GM23338 (cell line): ENCODE data around the gene SF3A1. TPM values are rescaled to one million over a fixed set of nuclear protein-coding genes. Genes with fewer than 3 reads are reported as not detected.

Experiments used
- ATAC-seq: fragments of 200-7000 bp; cut with Tn5 transposase; 3 replicates; pipeline ENCODE4 v1.9.1; 2020
- DNase-seq: peaks from one replicate; pipeline ENCODE4 v3.0.0-alpha.2; 2015; ENCODE audit warnings: low spot score
- H2AFZ ChIP-seq: fragments of 200-600 bp; sonication (generic); 2 replicates; pipeline ENCODE4 v1.8.0; 2016; ENCODE audit warnings: antibody characterized with exemption, mild to moderate bottlenecking, moderate library complexity
- H3F3A ChIP-seq: fragments of 200-600 bp; sonication (generic); replicated peaks from 2 replicates; pipeline ENCODE4 v1.8.0; 2017; ENCODE audit warnings: antibody characterized with exemption, mixed run types, low read depth
- H3K27ac ChIP-seq: fragments of 200-600 bp; sonication (generic); 2 replicates; pipeline ENCODE4 v1.6.1; 2016; ENCODE audit warnings: low read depth
- H3K27me3 ChIP-seq: fragments of 200-600 bp; sonication (generic); 2 replicates; pipeline ENCODE4 v1.8.0; 2016; ENCODE audit warnings: mild to moderate bottlenecking, mixed run types, moderate library complexity; ENCODE audit not compliant: insufficient read depth
- H3K36me3 ChIP-seq: fragments of 200-600 bp; sonication (generic); 2 replicates; pipeline ENCODE4 v1.8.0; 2016; ENCODE audit warnings: mild to moderate bottlenecking; ENCODE audit not compliant: insufficient read depth
- H3K4me1 ChIP-seq: fragments of 200-600 bp; sonication (generic); 2 replicates; pipeline ENCODE4 v1.8.0; 2016; ENCODE audit warnings: mild to moderate bottlenecking, moderate library complexity; ENCODE audit not compliant: insufficient read depth
- H3K4me2 ChIP-seq: fragments of 200-600 bp; sonication (generic); 2 replicates; pipeline ENCODE4 v1.7.1; 2017; ENCODE audit warnings: mixed run types
- H3K4me3 ChIP-seq: fragments of 200-600 bp; sonication (generic); 2 replicates; pipeline ENCODE4 v1.6.1; 2016; ENCODE audit warnings: mixed run types
- H3K79me2 ChIP-seq: fragments of 200-600 bp; sonication (generic); replicated peaks from 2 replicates; pipeline ENCODE4 v1.8.0; 2017; ENCODE audit warnings: mild to moderate bottlenecking; ENCODE audit not compliant: insufficient read depth
- H3K9me2 ChIP-seq: fragments of 200-600 bp; sonication (generic); 2 replicates; pipeline ENCODE4 v1.8.0; 2017; ENCODE audit not compliant: insufficient read depth
- H4K20me1 ChIP-seq: fragments of 200-600 bp; sonication (generic); replicated peaks from 2 replicates; pipeline ENCODE4 v1.8.0; 2017; ENCODE audit warnings: mild to moderate bottlenecking; ENCODE audit not compliant: insufficient read depth
- H3K27ac Mint-ChIP-seq: 2 replicates; pipeline ENCODE4 v1.8.0; 2020; ENCODE audit warnings: inconsistent platforms, mild to moderate bottlenecking, moderate library complexity, mixed read lengths
- H3K27me3 Mint-ChIP-seq: 3 replicates; pipeline ENCODE4 v1.8.0; 2022; ENCODE audit warnings: low read depth, mild to moderate bottlenecking, moderate library complexity, mixed read lengths, inconsistent platforms; ENCODE audit not compliant: insufficient read depth, poor library complexity
- H3K36me3 Mint-ChIP-seq: 3 replicates; pipeline ENCODE4 v1.8.0; 2021; ENCODE audit warnings: low read depth, mild to moderate bottlenecking, inconsistent platforms, moderate library complexity, mixed read lengths
- H3K4me1 Mint-ChIP-seq: 3 replicates; pipeline ENCODE4 v1.8.0; 2020; ENCODE audit warnings: mild to moderate bottlenecking, inconsistent platforms, mixed read lengths
- H3K4me3 Mint-ChIP-seq: 3 replicates; pipeline ENCODE4 v1.8.0; 2021; ENCODE audit warnings: moderate library complexity, mild to moderate bottlenecking, inconsistent platforms, mixed read lengths
- H3K9me3 Mint-ChIP-seq: 3 replicates; pipeline ENCODE4 v1.8.0; 2020; ENCODE audit warnings: moderate library complexity, mild to moderate bottlenecking, inconsistent platforms, mixed read lengths
- CREB1 ChIP-seq: fragments of 250-450 bp; sonication (Bioruptor Pico); IDR thresholded peaks from 2 replicates; pipeline ENCODE4 v1.5.0; 2020; ENCODE audit warnings: low read depth, mild to moderate bottlenecking, moderate library complexity
- ETS1 ChIP-seq: IDR thresholded peaks from 2 replicates; pipeline ENCODE4 v1.6.1; 2016; ENCODE audit warnings: antibody characterized with exemption
- EZH2 ChIP-seq: fragments of 200-600 bp; sonication (generic); IDR thresholded peaks from one replicate; pipeline ENCODE4 v1.8.0; 2017; ENCODE audit warnings: antibody characterized with exemption, mild to moderate bottlenecking, low read depth; ENCODE audit not compliant: unreplicated experiment
- EZH2phosphoT487 ChIP-seq: fragments of 200-600 bp; sonication (generic); IDR thresholded peaks from one replicate; pipeline ENCODE4 v1.8.1; 2018; ENCODE audit warnings: antibody characterized with exemption; ENCODE audit not compliant: unreplicated experiment
- NANOG ChIP-seq: IDR thresholded peaks from 2 replicates; pipeline ENCODE4 v1.6.1; 2016; ENCODE audit warnings: antibody characterized with exemption, borderline replicate concordance
- POLR2AphosphoS5 ChIP-seq: IDR thresholded peaks from 2 replicates; pipeline ENCODE4 v1.6.1; 2016; ENCODE audit warnings: antibody characterized with exemption, low read depth
- REST ChIP-seq: IDR thresholded peaks from one replicate; pipeline ENCODE4 v1.6.1; 2018; ENCODE audit warnings: antibody characterized with exemption; ENCODE audit not compliant: unreplicated experiment
- ZNF331 ChIP-seq: fragments of 250-450 bp; sonication (Bioruptor Pico); IDR thresholded peaks from 2 replicates; pipeline ENCODE4 v1.5.0; 2020; ENCODE audit warnings: low read depth, mild to moderate bottlenecking, moderate library complexity
- ZNF462 ChIP-seq: fragments of 250-450 bp; sonication (Bioruptor Pico); IDR thresholded peaks from 2 replicates; pipeline ENCODE4 v1.5.0; 2020; ENCODE audit warnings: mild to moderate bottlenecking, moderate library complexity
- polyA plus RNA-seq: library from polyadenylated mRNA; unstranded; fragments of >200 nt; fragmentation: Nextera tagmentation; extraction: Ambion mirVana; gene quantifications from 2 replicates; pipeline ENCODE4 v1.2.1, GENCODE V29; 2016
- total RNA-seq: library from RNA; depleted of rRNA; stranded (reverse); fragments of >200 nt; shearing (Covaris generic); gene quantifications from 2 replicates; pipeline ENCODE4 v1.2.3, GENCODE V29; 2014

The SF3A1 gene
- total and polyA plus RNA-seq, 2 experiments from 2014 or later, result 107 to 108 TPM

GRCh38 chr22:30375312-30375849 lies 18.7 kb upstream of the SF3A1 start:
- H3K36me3 Mint-ChIP-seq, result peaks cover 9% of the 10 kb centered on the region
- H3K27me3 Mint-ChIP-seq, result peaks cover 16% of the 10 kb centered on the region
- no peak overlapping the region for H2AFZ ChIP-seq
- no peak overlapping the region for H3K4me2 ChIP-seq
- no peaks in the 10 kb centered on the region for H3K4me1 ChIP-seq
- peaks cover 5% of the 10 kb centered on the region for H3K4me1 Mint-ChIP-seq
- no peaks in the 10 kb centered on the region for H3K9me2 ChIP-seq
- DNase-seq (no peak), ATAC-seq (no peak)
- no peaks in the 10 kb centered on the region for H3K27me3 ChIP-seq
- H3K4me3 Mint-ChIP-seq, result no peak overlapping the region
- H4K20me1 ChIP-seq, result no peaks in the 10 kb centered on the region
- H3K9me3 Mint-ChIP-seq, result no peaks in the 10 kb centered on the region; the same call in 2 of the 3 replicates
- no peak overlapping the region for H3K27ac ChIP-seq
- H3K79me2 ChIP-seq, result no peaks in the 10 kb centered on the region
- no peak for TF ChIP-seq EZH2phosphoT487
- TF ChIP-seq REST, result no peak
- no peak for TF ChIP-seq ZNF331 (CRISPR knock-in tag)
- TF ChIP-seq CREB1 (CRISPR knock-in tag), result no peak
- no peak for TF ChIP-seq POLR2AphosphoS5
- TF ChIP-seq EZH2, result no peak
- no peak for TF ChIP-seq ZNF462 (CRISPR knock-in tag)
- TF ChIP-seq NANOG, result no peak
- no peak for TF ChIP-seq ETS1
- no peak overlapping the region for H3K4me3 ChIP-seq
- H3K36me3 ChIP-seq, result no peaks in the 10 kb centered on the region
- H3K27ac Mint-ChIP-seq, result no peak overlapping the region
- H3F3A ChIP-seq, result no peaks in the 10 kb centered on the region; the same call in 1 of the 2 replicates
